ENCODE results near the gene SELENBP1.
"Not testable (repeated sequence)": the region's sequence is repeated elsewhere in the genome, so short reads cannot be mapped to it uniquely, and the experiment has no call there.

Gene SELENBP1

DNA sequence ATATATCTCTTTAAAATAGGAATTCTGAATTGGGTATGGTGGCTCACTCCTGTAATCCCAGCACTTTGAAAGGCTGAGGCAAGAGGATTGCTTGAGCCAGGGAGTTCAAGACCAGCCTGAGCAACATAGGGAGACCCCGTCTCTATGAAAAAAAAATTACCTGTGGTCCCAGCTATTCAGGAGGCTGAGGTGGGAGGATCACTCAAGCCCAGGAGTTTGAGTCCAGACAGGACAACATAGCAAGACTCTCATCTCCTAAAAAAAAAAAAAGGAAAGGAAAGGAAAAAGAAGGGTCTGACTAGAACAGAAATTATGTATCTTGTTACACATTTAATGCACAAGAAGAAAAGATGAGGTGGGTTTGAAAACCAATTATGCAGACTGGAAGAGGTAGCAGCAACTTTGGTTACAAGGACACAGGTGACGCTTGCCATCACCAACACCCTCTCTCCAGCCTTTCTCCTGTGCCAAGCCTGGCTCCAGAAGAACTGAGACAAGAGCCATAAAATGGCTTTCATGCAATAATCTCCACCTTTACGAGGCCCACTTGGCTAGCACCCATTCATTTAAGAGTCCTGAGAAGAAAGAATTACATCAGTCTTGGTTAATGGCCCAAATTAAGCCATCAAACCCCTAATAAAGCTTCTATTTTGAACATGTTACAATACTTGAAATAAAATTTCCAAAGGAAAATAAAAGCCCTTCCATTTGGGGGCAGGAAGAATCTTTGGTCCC, 4.8 kb upstream of the SELENBP1 start:
- DNase-seq, result no peak

DNA sequence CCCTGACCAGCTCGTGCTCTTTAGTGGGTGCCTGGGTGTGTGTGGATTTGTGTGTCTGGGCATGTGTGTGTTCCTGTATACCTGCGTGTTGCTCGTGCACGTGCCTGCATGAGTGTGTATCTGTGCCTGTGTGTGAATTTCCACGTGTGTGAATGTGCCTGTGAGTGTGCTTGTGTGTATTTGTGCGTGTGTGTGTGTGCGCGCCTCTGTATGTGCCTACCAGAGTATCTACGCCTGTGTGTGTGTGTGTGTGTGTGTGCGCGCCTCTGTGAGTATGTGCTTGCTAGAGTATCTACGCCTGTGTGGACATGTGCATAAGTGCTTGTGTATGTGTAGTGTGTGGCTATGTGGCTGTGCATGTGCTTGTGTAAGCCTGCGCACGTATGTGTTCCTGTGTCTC, 691 bp upstream of the SELENBP1 start:
- DNase-seq, result no peak

DNA sequence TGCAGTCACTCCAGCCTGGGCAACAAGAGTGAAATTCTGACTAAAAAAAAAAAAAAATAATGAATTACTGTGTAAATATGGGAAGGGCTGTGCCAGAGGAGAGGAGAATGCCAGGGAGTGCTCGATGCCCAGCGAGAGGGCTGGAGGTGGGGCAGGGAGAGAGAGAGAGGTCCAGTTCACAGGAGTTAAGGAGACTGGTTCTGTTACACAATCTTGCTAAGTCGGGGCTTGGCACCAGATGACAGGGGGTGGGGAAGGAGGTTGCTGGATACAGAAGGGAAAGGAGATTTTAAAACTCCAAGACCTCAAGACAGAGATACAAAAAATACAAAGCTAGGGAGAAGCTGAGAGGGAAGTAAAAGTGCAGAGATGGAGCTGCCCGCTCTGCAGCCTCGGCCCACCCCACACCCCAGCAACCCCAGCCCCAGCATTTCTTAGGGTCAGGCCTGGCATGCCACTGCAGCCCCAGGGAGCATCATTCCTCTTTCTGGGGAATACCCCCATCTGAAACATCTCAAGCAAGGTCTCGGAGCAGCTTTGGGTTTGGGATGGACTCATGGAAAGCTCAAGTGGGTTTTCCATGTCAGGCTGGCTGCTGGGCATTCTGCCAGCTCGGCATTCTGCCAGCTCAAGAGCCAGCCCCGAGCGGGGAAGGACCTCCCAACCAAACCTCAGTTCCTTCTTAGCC, 991 bp downstream of the SELENBP1 start:
- DNase-seq, result no peak

DNA sequence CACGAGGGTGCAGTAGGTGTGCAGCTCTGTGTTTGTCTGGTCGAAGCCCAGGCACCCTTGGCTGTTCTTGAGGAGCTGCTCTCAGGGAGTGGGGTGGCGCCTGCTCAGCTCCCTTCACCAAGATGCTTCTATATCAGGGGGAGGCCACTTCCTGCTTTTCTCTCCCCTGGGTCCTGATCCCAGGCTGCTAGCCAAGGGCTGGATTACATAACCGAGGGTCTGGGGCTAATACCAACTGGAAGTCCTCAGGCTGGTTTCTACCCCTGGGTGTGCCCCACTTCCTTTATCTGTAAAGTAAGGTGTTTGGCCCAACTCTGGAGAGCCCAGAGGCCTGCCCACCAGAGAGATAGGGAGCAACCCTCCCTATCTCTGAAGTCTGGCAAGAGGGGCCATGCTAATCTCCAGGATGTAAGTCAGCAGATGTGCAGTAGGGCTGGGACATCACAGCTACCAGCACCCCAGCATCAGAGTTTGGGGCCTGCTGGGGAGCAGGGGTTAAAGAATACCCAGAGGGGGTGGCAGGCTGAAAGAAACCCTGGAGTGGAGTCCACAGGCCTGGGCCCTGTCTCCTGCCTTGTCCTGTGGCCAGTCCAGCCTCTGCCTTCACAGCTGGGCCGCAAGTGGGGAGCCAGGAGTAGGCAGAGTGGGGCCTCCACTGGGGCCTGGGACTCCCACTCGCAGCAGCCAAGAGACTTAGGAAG, 2.1 kb downstream of the SELENBP1 start:
- no peak for DNase-seq

DNA sequence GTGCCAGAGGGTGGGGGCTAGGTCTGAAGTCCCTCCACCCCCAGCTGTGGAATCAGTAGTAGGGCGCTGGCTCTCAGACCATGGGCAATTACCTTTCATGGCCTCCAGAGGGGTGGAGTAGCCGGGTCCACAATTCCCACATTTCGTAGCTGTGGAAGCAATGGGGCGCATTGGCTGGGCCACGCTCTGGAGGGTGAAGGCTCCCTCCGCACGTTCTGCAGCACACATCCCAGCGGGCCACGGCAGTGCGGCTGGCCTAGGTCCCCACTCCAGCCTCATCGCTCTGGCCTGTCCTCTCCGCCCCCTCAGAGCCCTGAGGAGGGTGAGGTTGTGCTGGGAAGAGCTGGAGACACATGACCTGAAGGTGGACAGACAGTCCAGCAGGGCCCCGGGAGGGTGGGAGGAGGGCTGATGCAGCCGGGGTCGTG, 2.9 kb downstream of the SELENBP1 start:
- no peak for DNase-seq

DNA sequence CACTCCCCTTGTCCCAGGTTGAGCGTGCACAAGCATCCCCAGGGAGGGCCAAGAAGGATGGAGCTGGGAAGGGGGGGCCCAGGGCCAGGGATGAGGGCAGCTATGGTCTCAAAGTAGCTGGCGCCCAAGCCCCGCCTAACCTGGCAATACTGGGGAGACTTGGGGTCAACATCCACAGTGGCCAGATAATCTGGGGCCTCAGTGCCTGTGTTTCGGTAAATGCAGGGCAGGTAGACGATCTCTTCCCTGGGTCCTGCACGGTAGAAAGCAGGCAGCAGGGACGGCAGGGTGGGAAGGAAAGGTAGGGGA, 3.2 kb downstream of the SELENBP1 start:
- DNase-seq, result no peak

DNA sequence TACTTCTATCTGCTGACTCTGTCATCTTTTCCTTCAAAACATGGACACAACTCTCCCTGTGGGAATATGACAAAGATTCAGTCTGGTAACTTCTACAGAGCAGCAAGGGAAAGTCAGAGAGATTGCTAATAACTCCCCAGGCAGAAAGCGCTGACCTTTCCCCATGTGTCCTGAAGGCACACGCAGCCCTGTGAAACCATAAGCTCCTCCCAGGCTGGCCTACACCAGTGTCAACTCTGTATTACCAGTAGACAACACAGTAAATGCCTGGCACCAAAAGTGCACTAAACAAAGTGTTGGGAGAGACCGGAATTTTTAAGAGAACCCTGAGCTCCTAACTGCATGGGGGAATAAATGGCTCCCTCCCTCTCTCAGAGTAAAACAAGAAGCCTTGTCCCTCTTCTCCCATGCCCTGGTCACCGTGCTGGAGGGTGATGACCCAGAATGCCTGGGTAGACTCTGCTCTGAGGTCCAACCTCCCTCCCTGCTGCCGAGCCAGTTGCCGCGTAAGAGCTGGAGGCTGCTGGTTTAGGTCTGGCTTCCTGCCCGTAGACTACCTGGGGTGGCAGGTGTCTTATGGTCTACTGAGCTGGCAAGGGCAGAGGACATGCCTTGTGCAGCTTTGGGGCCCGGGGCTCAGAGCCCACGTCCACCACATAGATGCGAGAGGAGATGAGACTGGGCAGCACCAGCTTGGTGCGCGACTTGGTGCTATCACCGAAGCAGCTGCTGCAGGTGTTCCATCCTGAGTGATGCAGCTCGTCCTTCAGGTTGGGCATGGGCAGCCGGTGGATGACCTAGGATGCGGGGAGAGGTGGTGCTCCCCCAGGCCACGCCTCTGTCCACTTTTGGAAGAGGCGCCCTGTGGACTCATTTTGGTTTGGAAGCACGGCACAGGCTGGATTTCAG, 3.9 kb downstream of the SELENBP1 start:
- no peak for DNase-seq

DNA sequence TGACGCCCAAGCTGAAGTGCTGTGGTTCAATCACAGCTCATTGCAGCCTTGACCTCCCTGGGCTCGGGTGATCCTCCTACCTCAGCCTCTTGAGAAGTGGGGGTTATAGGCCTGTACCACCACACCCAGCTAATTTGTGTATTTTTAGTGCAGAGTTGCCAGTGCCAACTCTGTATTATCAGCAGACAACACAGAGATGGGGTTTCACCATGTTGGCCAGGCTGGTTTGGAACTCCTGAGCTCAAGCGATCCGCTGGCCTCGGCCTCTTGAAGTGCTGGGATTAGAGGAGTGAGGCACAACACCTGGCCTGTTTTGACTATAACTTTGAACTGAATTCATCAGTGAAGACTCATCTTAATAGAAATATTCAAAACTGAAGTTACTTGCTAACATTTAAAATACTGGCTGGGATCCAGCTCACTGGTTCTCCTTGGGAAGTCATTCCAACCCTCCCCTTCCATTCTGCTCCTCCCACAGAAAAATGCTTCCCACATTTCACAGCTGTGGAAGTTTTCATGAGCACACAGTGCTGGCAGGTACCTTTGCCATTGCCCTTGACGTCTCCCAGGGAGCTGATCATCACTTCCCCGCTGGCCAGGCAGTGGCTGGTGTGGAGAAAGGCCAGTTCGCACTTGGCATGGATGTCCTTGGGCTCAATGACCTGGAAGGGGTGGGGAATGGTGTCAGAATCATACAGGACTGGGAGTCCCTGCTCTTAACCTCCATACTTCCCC, 4.7 kb downstream of the SELENBP1 start:
- DNase-seq, result no peak

DNA sequence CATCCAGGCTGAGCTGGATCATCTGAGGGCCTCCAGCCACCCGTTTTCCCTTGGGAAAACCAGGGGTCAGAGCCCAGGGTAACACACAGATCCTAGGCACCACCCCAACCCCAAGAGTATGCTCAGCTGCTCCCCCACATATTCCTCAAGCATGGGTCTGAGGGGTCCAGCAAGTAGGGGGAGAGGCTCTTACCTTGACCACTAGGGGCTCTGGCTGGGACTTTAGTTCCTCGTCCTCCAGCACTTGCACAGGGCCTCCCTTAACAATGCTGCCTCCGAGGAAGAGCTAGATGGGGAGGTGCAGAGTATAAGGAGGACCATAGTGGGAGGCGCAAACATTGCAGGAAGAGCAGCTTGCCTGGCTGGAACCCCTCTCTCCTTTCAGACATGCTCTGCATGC, 7.5 kb downstream of the SELENBP1 start:
- no peak for DNase-seq

DNA sequence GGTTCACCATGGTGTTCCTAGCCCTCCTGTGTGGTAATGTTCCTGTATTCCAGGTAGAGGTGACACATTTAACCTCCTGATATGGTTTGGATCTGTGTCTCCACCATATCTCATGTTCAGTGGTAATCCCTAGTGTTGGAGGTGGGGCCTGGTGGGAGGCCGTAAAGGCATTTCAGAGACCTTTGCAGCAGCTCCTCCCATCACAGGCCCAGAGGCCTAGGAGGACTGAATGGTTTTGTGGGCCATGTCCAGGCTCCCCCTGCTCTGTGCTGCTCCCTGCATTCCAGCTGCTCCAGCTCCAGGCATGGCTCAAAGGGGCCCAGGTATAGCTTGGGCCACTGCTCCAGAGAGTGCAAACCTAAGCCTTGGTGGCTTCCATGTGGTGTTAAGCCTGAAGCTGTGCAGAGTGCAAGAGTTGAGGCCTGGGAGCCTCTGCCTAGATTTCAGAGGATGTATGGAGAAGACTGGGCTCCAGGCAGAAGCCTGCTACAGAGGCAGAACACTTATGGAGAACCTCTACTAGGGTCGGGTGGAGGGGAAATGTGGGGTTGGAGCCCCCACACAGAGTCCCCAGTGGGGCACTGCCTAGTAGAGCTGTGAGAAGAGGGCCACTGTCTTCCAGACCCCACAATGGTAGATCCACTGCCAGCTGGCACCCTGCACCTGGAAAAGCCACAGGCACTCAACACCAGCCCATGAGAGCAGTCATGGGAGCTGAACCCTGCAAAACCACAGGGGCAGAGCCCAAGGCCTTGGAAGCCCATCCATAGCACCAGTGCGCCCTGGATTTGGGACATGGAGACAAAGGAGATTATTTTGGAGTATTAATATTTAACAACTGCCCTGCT, 10.0 kb downstream of the SELENBP1 start:
- no peak for DNase-seq

DNA sequence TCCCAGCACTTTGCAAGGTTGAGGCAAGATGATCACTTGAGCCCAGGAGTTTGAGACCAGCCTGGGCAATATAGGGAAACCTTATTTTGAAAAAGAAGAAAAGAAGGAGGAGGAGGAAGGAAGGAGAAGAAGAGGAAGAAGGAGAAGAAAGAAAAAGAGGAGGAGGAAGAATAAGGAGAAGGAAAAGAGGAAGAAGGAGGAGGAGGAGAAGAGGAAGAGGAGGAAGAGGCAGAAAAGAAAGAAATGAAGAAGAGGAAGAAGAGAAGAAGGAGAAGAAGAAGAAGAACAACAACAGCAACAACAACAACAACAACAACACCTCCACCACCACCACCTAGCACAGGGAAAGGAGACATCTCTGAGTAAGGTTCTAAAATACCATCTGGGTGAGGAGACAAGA, 10.6 kb downstream of the SELENBP1 start:
- DNase-seq, result no peak

DNA sequence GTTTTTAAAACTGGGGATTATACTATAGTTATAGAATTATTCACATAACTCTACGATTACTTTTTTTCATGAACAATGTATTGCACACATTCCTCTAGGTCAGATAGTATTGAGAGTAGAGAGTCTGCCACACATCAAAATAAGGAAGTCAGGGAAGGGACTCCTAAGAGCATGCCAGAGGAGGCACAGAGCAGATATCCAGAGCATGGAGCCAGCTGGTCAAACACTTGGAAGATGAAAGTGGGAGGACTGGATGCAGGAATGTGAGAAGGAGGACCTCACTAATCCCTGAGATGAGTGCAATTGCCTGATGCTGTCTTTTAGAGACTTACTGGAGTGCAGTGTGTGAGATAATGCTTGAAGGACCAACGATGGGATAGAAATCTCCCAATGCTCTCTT, 15.8 kb downstream of the SELENBP1 start:
- no peak for DNase-seq

DNA sequence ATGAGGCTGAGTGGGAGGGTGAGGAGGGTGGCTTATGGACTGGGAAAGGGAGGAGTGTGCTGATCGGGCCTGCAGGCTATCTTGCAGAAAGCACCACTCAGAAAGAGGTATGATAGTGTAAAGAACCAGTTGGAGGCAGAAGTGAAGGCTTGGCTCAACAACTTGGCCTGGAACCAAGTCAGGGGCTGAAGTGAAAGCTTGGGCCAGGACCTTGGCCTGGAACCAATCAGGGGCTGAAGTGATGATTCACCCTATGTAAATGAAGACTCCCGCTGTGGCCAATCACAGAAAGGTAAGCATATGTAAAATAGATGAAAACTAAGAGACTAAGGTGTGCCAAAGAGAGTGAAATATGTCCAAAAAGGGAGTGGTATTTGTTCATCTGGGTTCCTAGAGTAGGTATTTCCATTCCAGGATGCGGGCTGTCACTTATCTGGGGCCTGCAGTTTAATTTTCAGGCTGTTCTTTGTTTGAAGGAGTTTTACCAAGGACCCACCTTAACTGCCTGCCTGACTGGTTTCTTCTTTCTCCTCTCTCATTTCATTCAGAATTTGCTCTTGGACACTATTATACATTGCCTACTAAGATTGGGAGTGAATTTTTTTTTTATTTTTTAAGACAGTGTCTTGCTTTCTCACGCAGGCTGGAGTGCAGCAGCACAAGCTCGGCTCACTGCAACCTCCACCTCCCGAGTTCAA, 20.3 kb downstream of the SELENBP1 start:
- no peak for DNase-seq

DNA sequence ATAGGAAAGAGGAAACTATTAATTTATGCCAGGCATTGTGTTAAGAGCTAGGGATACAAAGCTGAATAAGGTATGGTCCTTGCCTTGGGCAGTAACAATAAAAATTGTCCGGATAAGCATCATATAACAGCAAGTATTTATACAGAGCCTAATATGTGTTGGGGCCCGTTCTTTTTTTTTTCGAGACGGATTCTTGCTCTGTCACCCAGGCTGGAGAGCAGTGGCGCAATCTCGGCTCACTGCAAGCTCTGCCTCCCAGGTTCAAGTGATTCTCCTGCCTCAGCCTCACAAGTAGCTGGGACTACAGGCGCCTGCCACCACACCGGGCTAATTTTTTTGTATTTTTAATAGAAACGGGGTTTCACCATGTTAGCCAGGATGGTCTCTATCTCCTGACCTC, 22.2 kb downstream of the SELENBP1 start:
- not testable (repeated sequence) for DNase-seq

DNA sequence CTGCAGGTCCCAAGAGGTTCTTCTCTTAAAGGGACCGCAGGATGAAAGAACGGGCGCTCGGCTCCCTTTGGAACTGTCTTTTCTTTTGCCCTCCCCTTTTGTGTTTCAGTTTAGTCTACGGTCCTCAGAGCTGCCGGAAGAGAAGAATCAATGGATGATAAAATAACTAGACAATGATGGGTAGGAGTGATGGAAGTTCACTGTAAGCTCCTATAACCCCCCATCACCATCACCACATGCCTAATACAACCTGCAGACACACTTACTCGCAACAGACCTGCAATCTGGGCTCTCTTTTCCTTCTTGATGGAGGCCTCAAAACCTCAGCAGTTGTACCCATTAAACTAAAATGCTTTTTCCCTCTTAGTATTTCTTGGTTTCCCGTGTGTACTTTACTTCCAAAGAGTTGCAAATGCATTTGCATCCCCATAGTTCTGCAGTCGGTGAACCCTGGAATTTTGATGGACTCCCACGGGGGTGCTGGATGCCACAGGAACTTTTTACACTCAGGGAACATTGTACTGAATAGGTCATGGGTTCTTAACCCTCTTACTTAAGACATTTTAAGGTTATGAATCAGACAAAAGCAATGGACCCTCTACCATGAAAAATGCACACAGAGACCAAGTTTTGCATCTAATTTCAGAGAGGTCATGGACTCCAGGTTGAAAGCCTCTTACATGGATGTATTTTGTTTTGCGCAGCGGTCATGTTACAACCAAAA, 24.8 kb downstream of the SELENBP1 start:
- no peak for DNase-seq

DNA sequence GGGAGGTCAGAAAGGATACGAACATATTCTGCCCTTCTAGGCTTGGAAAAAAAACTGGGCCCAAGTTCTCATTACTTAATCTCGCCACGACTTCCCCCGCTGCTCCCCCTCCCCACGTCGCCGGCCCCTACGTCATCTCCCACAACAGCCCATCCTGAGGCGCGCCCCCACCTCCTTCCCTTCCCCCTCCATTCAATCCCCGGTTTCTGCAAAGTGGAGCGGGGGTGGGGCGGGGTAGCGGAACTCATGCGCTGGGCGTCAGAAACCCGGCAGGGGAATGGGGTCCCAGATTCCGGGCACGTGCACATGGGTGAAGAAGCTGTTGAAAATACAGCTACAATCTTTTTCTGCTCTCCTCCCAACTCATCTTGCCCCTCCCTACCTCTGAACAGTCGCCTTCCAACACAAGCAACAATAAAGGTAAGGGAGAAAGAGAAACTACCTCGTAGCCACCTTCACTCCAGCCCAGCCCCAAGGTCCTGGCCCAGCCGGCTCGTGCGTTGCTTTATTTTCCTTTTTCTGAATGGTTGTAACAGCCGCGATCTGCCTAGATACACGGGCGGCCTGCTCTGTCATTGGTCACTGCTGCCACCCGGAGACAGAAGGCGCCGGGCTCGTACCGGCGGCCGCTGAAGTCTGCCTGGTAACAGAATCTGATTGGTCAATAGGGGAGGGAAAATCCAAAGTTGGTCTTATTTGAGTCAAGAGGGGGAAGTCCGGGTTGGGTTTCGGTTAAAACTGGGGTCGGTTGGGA, 25.6 kb downstream of the SELENBP1 start, which contains the start of gene RFX5:
TSS of gene RFX5 (minus strand) at position 484 of the 754 bp plus-strand sequence. CDS start 932 bp downstream, outside the sequence.
- peak; percentile 91 for DNase-seq

DNA sequence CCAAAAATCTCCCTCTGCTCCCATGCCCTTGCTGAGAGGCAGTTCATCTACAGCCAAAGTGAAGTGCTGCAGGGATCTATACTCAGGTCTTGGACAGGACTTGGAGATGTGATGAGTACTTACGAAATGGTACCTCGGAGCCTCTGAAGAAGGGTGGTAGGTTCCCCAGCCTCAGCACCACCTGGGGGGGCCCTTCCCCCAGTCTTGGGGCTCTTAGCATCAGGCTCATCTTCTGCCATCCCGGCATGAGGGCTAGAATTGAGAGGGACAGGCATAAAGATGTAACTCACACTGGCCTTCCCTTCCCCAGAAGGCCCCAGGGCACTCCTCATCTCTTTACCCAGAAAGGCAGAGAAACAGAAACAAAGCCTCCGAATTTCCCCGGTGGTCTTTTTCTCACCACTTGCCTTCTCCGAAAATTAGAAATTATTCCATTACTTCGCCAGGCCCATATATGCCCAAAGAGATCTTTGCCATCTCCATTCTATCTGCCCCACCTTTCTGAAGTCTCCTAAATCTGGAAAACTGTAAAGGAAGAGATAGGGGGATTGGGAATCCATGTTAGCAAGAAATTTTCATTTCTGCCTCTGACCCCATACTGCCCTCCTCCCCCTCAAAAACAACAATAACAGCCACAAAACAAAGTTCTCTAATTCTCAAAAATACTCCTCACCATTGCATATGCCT, 26.3 kb downstream of the SELENBP1 start:
- DNase-seq, result no peak

DNA sequence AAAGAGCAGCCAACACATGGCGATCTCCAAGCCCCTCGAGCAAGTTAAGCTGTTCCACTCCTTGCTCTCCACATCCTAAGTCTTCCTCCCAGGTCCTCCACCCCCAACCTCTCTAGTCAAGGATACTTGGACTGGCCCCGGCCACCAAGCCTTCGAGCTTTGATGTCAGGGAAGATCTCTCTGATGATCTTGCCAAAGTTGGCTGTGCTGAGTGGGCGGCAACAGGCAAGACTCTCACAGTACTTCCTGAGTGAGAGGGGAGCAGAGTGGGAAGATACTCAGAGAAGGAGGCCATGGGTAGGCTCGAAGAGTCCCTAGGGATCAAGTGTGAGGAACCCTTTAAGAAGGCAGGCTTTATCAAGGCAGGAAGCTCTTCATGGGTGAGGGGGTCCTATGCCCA, 28.2 kb downstream of the SELENBP1 start:
- DNase-seq, result no peak

DNA sequence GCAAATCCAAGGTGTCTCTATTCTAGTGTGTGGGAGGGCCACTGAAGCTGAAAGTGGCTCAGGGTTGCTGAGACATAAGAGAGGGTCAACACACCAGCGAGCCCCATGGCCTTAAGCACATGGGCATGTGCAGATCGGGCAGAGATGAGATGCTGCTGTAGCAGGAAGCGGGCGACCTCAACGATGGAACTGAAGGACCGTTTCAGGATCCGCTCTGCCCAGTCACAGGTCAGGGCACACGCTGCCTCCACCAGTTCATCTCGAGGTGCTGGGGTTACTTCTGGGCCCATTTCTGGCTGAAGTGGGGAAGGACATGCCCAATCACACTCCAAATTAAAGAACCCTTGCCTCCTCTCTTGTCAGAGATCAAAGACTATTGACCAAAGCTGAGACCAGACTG, 28.9 kb downstream of the SELENBP1 start:
- DNase-seq, result no peak
